Measurements from ENCODE around the gene SETD4.

Gene SETD4

DNA sequence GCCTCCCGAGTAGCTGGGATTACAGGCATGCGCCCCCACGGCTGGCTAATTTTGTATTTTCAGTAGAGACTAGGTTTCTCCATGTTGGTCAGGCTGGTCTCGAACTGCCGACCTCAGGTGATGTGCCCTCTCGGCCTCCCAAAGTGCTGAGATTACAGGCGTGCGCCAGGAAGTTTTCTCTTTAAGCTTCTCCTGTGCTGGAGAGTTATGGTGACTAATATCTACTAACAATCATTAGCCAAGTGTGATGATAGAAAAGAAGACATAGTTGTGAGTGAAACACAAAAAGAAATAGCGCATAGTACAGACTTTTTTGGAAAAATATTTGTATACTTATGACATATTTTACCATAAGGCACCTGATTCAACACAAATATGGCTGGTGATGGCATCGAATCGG, 56.5 kb downstream of the SETD4 start:
- Histone ChIP-seq H3K27ac (ENCODE audit: low read length) (no peak overlapping the region), H4K20me1 (ENCODE audit: insufficient read depth, low read length) (no peaks in the 10 kb centered on the region), H3K79me2 (ENCODE audit: insufficient read depth, low read length) (no peaks in the 10 kb centered on the region), H3K27me3 (ENCODE audit: insufficient read depth, low read length, poor library complexity) (peaks cover 15% of the 10 kb centered on the region), H3K4me1 (ENCODE audit: insufficient read depth, low read length) (no peaks in the 10 kb centered on the region), H3K9me3 (ENCODE audit: insufficient read depth, low read length, severe bottlenecking) (no peaks in the 10 kb centered on the region), H3K4me3 (ENCODE audit: low read depth in 1 of 2, low read length in 2 of 2) (no peak overlapping the region), H3K36me3 (ENCODE audit: insufficient read depth, low read length) (no peaks in the 10 kb centered on the region), H3K4me2 (ENCODE audit: insufficient read depth, low read length) (no peak overlapping the region), H3K9ac (ENCODE audit: low read depth, low read length) (no peak overlapping the region), H2AFZ (ENCODE audit: low read depth, low read length) (no peak overlapping the region)
- TF ChIP-seq CTCF (IDR thresholded peaks at IDR 0.05; ENCODE audit: borderline replicate concordance, extremely low read depth, low read length, poor library complexity, severe bottlenecking) (no peak), EZH2 (IDR thresholded peaks at IDR 0.05; ENCODE audit: borderline replicate concordance, low read depth, low read length, severe bottlenecking) (no peak)
- no peak for ATAC-seq (ENCODE audit: insufficient read depth, low read depth)
- no peak for DNase-seq

DNA sequence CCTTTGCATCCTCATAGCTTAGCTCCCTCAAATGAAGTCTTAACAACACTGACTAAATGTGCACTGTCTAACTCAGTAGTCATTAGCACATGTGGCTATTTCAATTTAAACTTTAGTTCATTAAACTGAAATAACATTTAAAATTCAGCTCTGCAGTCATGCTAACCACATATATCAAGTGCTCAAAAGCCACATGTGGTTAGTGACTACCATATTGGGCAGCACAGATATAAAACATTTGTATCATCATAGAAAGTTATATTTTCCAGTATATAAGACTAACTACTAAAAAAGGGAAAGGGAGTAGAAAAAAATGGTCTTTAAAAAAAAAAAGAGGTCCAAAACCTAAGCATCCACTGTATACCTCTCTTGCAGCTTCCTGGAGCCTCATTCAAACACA, 64.1 kb downstream of the SETD4 start:
- no peak for ATAC-seq (ENCODE audit: insufficient read depth, low read depth)
- Histone ChIP-seq H2AFZ (ENCODE audit: low read depth, low read length) (no peak overlapping the region), H3K9me3 (ENCODE audit: insufficient read depth, low read length, severe bottlenecking) (no peaks in the 10 kb centered on the region), H3K9ac (ENCODE audit: low read depth, low read length) (no peak overlapping the region), H3K79me2 (ENCODE audit: insufficient read depth, low read length) (no peaks in the 10 kb centered on the region), H3K36me3 (ENCODE audit: insufficient read depth, low read length) (no peaks in the 10 kb centered on the region), H3K27me3 (ENCODE audit: insufficient read depth, low read length, poor library complexity) (peaks cover 22% of the 10 kb centered on the region), H3K27ac (ENCODE audit: low read length) (no peak overlapping the region), H3K4me3 (ENCODE audit: low read depth in 1 of 2, low read length in 2 of 2) (no peak overlapping the region), H3K4me2 (ENCODE audit: insufficient read depth, low read length) (no peak overlapping the region), H4K20me1 (ENCODE audit: insufficient read depth, low read length) (no peaks in the 10 kb centered on the region), H3K4me1 (ENCODE audit: insufficient read depth, low read length) (peaks cover 4% of the 10 kb centered on the region; the same call in 1 of the 2 replicates)
- no peak for DNase-seq
- TF ChIP-seq CTCF (IDR thresholded peaks at IDR 0.05; ENCODE audit: borderline replicate concordance, extremely low read depth, low read length, poor library complexity, severe bottlenecking) (no peak), EZH2 (IDR thresholded peaks at IDR 0.05; ENCODE audit: borderline replicate concordance, low read depth, low read length, severe bottlenecking) (no peak)

- Histone ChIP-seq H3K36me3 (ENCODE audit: insufficient read depth, low read length) (no peaks in the 10 kb centered on the region), H3K27ac (ENCODE audit: low read length) (no peak overlapping the region), H3K27me3 (ENCODE audit: insufficient read depth, low read length, poor library complexity) (peaks cover 18% of the 10 kb centered on the region), H3K4me1 (ENCODE audit: insufficient read depth, low read length) (peaks cover 4% of the 10 kb centered on the region; the same call in 1 of the 2 replicates), H4K20me1 (ENCODE audit: insufficient read depth, low read length) (no peaks in the 10 kb centered on the region), H3K79me2 (ENCODE audit: insufficient read depth, low read length) (no peaks in the 10 kb centered on the region), H3K9me3 (ENCODE audit: insufficient read depth, low read length, severe bottlenecking) (no peaks in the 10 kb centered on the region), H3K4me3 (ENCODE audit: low read depth in 1 of 2, low read length in 2 of 2) (no peak overlapping the region), H3K9ac (ENCODE audit: low read depth, low read length) (no peak overlapping the region), H2AFZ (ENCODE audit: low read depth, low read length) (no peak overlapping the region), H3K4me2 (ENCODE audit: insufficient read depth, low read length) (no peak overlapping the region)
- TF ChIP-seq CTCF (IDR thresholded peaks at IDR 0.05; ENCODE audit: borderline replicate concordance, extremely low read depth, low read length, poor library complexity, severe bottlenecking) = no peak
- no peak for TF ChIP-seq EZH2 (IDR thresholded peaks at IDR 0.05; ENCODE audit: borderline replicate concordance, low read depth, low read length, severe bottlenecking)
- peak; percentile 79 for ATAC-seq (ENCODE audit: insufficient read depth, low read depth)
- DNase-seq = peak; percentile 32
These were observed 64.7 kb downstream of the SETD4 start for GRCh38 chr21:35995522-35996088.

Measured in DND-41 (cell line).